Bronchial epithelial cell (primary cell): ENCODE measurements around the gene ACTN1. TPM values are rescaled to one million over a fixed set of nuclear protein-coding genes. Genes with fewer than 3 reads are reported as not detected.

Source experiments
- DNase-seq: peaks from one replicate; pipeline ENCODE4 v3.0.0-alpha.2; 2010; ENCODE audit warnings: low read depth
- FAIRE-seq: peaks from 2 replicates; lab custom pipeline; 2011; peaks lifted over from hg19 to GRCh38; lab: Jason Lieb, UNC
- H3K27me3 ChIP-seq: 2 replicates; pipeline ENCODE4 v1.5.1; 2011; ENCODE audit warnings: low read length; ENCODE audit not compliant: control insufficient read depth, insufficient read depth
- H3K36me3 ChIP-seq: 2 replicates; pipeline ENCODE4 v1.5.1; 2011; ENCODE audit warnings: low read length; ENCODE audit not compliant: control insufficient read depth, insufficient read depth
- H3K4me3 ChIP-seq: 2 replicates; pipeline ENCODE4 v1.5.1; 2011; ENCODE audit warnings: mild to moderate bottlenecking, low read depth, low read length, control low read depth
- total RNA-seq: library from RNA; depleted of rRNA; stranded (reverse); fragments of >200 nt; gene quantifications from 2 replicates; pipeline ENCODE4 v1.2.1, GENCODE V29; 2014
- TF ChIP-seq, protein P1 (sequence below): IDR thresholded peaks from 2 replicates; pipeline ENCODE4 v1.5.1; 2011; ENCODE audit warnings: mild to moderate bottlenecking, moderate library complexity, low read length, control low read depth, inconsistent platforms; ENCODE audit not compliant: insufficient read depth, severe bottlenecking

The ACTN1 gene
- total RNA-seq, 1 donor from 2014 or later = 165 TPM

GRCh38 chr14:68984686-68985085, 5.6 kb upstream of the ACTN1 start:
- DNase-seq (no peak), FAIRE-seq (no peak)
- TF ChIP-seq, protein P1, sequence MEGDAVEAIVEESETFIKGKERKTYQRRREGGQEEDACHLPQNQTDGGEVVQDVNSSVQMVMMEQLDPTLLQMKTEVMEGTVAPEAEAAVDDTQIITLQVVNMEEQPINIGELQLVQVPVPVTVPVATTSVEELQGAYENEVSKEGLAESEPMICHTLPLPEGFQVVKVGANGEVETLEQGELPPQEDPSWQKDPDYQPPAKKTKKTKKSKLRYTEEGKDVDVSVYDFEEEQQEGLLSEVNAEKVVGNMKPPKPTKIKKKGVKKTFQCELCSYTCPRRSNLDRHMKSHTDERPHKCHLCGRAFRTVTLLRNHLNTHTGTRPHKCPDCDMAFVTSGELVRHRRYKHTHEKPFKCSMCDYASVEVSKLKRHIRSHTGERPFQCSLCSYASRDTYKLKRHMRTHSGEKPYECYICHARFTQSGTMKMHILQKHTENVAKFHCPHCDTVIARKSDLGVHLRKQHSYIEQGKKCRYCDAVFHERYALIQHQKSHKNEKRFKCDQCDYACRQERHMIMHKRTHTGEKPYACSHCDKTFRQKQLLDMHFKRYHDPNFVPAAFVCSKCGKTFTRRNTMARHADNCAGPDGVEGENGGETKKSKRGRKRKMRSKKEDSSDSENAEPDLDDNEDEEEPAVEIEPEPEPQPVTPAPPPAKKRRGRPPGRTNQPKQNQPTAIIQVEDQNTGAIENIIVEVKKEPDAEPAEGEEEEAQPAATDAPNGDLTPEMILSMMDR = no peak
- H3K4me3 ChIP-seq = no peak overlapping the region
- H3K27me3 ChIP-seq = no peaks in the 10 kb centered on the region
- no peaks in the 10 kb centered on the region for H3K36me3 ChIP-seq

DNA sequence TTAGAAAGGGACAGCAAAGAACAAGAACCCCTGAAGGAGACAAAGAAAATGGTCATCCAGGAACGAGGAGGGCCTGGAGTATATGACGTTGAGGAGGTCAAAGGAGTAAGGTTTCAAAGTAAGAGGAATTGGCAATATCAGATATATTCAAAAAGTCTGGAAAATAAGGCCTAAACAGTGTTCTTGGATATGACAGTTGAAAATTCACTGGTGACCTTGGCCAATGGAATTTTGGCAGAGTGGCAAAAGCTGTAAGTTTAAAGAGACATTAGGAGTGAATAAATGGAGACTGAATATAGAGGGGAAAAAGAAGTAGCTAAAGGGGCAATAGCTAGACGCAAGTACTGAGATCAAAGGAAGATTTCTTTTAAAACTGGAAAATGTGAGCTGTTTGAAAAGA, 4.1 kb upstream of the ACTN1 start:
- TF ChIP-seq, protein P1 = no peak
- DNase-seq (no peak), FAIRE-seq (no peak)
- H3K27me3 ChIP-seq = no peaks in the 10 kb centered on the region
- H3K4me3 ChIP-seq = no peak overlapping the region
- no peaks in the 10 kb centered on the region for H3K36me3 ChIP-seq

GRCh38 chr14:68982581-68982980, 3.5 kb upstream of the ACTN1 start:
- FAIRE-seq (no peak), DNase-seq (no peak)
- TF ChIP-seq, protein P1 = no peak
- H3K36me3 ChIP-seq = no peaks in the 10 kb centered on the region
- H3K27me3 ChIP-seq = no peaks in the 10 kb centered on the region
- H3K4me3 ChIP-seq = no peak overlapping the region

DNA sequence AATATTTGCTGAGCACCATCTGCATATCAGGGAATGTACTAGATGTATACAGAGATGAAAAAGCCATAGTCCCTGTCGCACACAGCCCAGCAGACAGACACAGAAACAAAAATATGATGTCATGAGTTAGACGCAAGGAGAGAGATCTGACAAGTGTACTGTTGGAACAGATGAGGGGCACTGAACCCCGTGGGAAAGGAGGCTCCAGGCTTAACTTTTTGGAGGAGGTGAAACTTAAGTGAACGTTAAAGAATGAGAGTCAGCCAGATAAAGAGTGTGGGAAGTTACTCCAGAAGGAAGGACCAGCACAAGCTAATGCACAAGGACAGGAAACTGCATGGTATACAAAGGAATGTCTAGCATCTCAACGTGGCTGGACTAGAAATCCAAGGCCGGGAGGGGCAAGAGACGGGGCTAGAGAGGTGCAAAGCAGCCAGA, 2.5 kb upstream of the ACTN1 start:
- TF ChIP-seq, protein P1 = no peak
- DNase-seq (peak; percentile 72), FAIRE-seq (no peak)
- H3K27me3 ChIP-seq = no peaks in the 10 kb centered on the region
- no peaks in the 10 kb centered on the region for H3K36me3 ChIP-seq
- no peak overlapping the region for H3K4me3 ChIP-seq

- Histone ChIP-seq H3K36me3 (no peaks in the 10 kb centered on the region), H3K27me3 (no peaks in the 10 kb centered on the region), H3K4me3 (no peak overlapping the region)
- TF ChIP-seq, protein P1 = no peak
- FAIRE-seq (no peak), DNase-seq (no peak)
Measured at GRCh38 chr14:68981139-68981538, 2.0 kb upstream of the ACTN1 start.
